Mucosa of descending colon (tissue), 3 donors: ENCODE measurements around the gene NFKBIE. TPM values are rescaled to one million over a fixed set of nuclear protein-coding genes. Genes with fewer than 3 reads are reported as not detected.

ENCODE experiments used
- ATAC-seq: fragments of 200-7000 bp; cut with Tn5 transposase; one replicate; pipeline ENCODE4 v1.9.1; 2020; ENCODE audit warnings: mild to moderate bottlenecking, moderate library complexity
- DNase-seq, 3 donors: peaks; one replicate each; pipeline ENCODE4 v3.0.0-alpha.2; 2020
- H3K36me3 ChIP-seq: fragments of 200-600 bp; one replicate; pipeline ENCODE4 v1.8.0; 2021; ENCODE audit warnings: low read depth, mild to moderate bottlenecking
- H3K4me1 ChIP-seq: fragments of 200-600 bp; one replicate; pipeline ENCODE4 v1.8.0; 2021; ENCODE audit warnings: low read depth, mild to moderate bottlenecking
- H3K4me3 ChIP-seq: fragments of 200-600 bp; one replicate; pipeline ENCODE4 v1.8.0; 2021; ENCODE audit warnings: mild to moderate bottlenecking
- H3K9me3 ChIP-seq: fragments of 200-600 bp; one replicate; pipeline ENCODE4 v1.8.0; 2021; ENCODE audit warnings: mild to moderate bottlenecking
- CTCF ChIP-seq: fragments of 200-600 bp; IDR thresholded peaks from one replicate; pipeline ENCODE4 v1.8.0; 2022; ENCODE audit warnings: antibody characterized with exemption, mild to moderate bottlenecking
- intact Hi-C, 2 donors: fragments of 100-400 bp; cut with DNase I in 1 of 2; cut with micrococcal nuclease in 1 of 2; formaldehyde crosslinking; loops; one replicate each; pipeline versions ENCODE4 v1.11.0 to v1.11.1; 2022; cut with DNase I, micrococcal nuclease
- total RNA-seq, 3 donors: library from RNA; stranded (reverse); fragmentation: NEBNext Ultra II Directional in 2 of 3; extraction: Animal tissue kit (Norgen Biotek cat#: 25700) in 2 of 3; gene quantifications; one replicate each; pipeline versions ENCODE4 v1.2.1 to v1.2.4, GENCODE V29; 2021 to 2023
- donor health status: DM: no; HTN: no; CAD: no; lungs with moderate emphysema.
- donor health status: DM: no; HTN: no; CAD: no.
- donor health status: DM: no; HTN: yes; CAD: no.

The NFKBIE gene
- total RNA-seq, 3 donors from 2014 or later = 8.7 to 13.4 (median 10.8) TPM

DNA sequence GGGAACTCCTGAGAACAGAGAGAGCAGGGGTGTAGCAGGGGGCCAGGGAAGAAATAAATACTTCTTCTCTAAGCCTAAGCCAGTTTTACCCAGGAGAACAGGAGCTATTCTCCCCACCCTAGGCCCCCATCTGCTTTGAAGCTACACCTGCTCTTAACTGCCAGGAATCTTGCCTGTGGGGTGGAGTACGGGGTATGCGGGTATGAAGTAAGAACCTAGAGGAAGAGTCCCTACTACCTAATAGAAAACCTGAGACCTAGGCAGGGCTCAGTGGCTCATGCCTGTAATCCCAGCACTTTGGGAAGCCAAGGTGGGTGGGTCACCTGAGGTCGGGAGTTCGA is 40.4 kb downstream of the NFKBIE start:
- no peaks in the 10 kb centered on the region for H3K36me3 ChIP-seq
- no peak for DNase-seq
- ATAC-seq = no peak
- H3K9me3 ChIP-seq = no peaks in the 10 kb centered on the region
- no peak for TF ChIP-seq CTCF
- intact Hi-C loops = no loop called here
- no peak overlapping the region for H3K4me3 ChIP-seq
- H3K4me1 ChIP-seq = peaks cover 24% of the 10 kb centered on the region

DNA sequence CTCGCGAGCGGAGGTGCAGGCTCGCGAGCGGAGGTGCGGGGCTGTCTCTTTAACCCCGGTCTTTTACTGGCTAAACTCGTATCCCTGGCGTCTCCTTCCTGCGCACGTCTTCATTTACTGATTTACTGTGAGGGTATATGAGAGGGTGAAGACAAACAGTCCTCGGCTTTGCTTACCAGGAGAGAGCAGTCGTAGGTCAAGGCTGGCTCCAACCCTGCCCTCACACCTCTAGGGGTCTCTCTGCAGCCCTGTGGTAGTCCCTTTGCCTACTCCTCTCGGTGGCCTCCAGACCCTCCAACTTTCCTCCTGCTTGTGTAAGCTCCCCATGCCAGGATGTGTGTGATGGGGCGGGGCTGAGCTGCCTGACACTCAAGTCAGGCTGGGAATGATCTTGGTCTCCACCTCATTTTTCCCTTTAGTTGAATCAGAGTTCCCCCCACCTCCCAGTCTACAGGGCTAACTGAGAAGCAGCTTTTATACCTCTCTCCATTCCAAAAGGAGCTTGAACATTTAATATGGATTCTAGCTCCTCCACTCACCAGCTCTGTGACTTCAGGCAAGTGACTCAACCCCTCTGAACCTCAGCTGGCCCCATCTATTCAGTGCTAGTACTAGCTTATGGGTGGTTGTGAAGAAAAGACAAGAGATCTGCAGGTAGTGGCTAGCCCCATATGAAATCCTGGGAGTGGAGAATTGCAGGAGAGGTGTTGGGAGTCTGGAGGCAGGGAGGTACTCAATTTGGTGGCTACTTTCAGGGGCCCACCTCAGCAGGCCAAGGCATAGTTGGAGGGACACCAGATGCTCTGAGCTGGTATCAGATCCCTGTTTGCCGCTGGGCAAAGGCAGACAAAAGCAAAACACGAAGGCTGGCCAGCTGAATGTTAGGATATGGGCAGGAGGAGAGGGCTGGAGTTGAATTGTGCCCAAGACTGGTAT is 41.1 kb downstream of the NFKBIE start:
- no peak overlapping the region for H3K4me3 ChIP-seq
- TF ChIP-seq CTCF = no peak
- intact Hi-C loops = no loop called here
- H3K9me3 ChIP-seq = no peaks in the 10 kb centered on the region
- DNase-seq (no peak), ATAC-seq (peak; percentile 0)
- peaks cover 29% of the 10 kb centered on the region for H3K4me1 ChIP-seq
- H3K36me3 ChIP-seq = no peaks in the 10 kb centered on the region

DNA sequence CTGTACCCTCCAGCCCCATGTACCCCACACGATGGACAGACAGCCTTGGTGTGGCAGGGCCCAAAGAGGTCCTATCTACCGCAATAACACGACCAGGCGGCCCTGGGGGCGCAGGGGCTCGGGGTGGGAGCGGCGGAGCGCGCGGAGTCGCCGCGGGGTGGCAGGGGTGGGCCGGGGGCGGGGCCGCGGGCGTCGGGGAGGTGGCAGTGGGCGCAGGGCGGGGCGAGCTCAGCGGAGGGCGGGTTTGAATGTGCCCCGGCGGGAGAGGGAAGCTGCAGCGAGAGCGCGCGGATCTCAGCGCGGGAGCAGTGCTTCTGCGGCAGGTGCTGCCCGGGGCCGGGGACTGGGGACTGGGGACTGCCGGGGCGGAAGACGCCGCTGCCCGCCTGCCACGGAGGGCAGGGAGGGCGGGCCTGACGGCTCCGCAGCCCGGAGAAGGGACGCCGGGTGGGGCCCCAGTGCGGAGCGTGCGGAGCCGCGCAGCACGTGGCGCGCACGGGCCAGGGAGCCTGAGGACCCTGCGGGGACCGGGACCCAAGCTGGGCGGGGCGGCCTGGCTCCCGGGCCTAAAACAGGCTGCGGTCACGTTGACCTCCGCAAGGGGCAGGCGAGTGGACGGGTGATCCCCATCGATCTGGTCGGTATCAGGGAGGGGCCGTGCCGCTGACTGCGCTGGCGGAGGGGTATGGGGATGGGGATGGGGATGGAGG is 41.9 kb downstream of the NFKBIE start, which contains the start of gene SLC29A1:
TSS of gene SLC29A1 (plus strand) at position 277 of the 710 bp plus-strand sequence. CDS start 3,719 bp downstream, outside the sequence.
- intact Hi-C loops = no loop called here
- ATAC-seq = peak; percentile 58

DNA sequence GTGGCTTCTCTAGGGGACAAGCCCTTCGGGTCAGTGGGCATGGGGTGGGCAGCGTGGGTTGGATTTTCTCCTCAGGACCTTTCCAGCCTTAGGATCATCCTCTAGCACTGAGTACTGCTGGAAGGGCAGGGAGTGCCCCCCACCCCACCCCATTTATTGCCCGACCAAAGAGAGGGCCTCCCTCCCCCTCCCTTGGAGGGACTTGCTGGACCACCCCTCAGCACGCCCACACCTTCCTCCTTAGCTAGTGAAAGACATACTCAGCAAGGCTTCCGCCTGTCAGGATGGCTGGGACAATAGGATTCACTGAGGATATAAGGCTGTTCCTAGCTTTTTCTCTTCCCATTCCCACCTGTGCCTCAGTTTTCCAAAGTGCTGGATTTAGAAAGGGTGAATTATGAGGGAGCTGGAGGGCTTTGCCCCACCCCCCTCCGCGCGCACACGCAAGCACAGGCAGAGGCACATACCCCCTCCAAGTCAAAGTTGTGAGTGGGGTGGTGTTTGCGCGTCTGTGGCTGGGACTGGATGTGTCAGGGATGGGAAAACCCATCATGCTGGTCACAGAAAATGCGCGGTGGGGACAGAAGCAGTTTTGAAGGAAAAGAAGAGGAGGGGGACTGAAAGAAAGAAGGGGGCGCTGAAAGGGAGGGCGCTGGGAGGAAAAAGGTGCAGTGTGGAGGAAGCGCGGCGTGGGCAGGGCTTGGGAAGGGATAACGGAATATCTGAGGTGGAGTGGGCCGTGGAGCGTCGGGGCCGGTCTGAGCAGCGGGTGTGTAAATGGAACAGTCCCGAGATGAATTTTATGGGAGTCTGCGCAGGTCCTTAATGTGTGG is 42.6 kb downstream of the NFKBIE start:
- no peak for TF ChIP-seq CTCF
- Histone ChIP-seq H3K9me3 (no peaks in the 10 kb centered on the region), H3K36me3 (no peaks in the 10 kb centered on the region), H3K4me1 (peaks cover 38% of the 10 kb centered on the region), H3K4me3 (no peak overlapping the region)
- DNase-seq (no peak), ATAC-seq (no peak)
- intact Hi-C loops = no loop called here

More for the DNA sequence above, 41.9 kb downstream of the NFKBIE start, which contains the start of gene SLC29A1:
- Histone ChIP-seq H3K4me1 (peaks cover 37% of the 10 kb centered on the region), H3K36me3 (no peaks in the 10 kb centered on the region), H3K4me3 (no peak within 1 kb of the TSS), H3K9me3 (no peaks in the 10 kb centered on the region)
- no peak for TF ChIP-seq CTCF
- peak; percentile 76 to 87 (median 87) for DNase-seq

GRCh38 chr6:44221961-44222335 is 43.4 kb downstream of the NFKBIE start:
- H3K4me3 ChIP-seq = no peak overlapping the region
- H3K9me3 ChIP-seq = no peaks in the 10 kb centered on the region
- peaks cover 38% of the 10 kb centered on the region for H3K4me1 ChIP-seq
- DNase-seq = no peak
- intact Hi-C loops = no loop called here
- no peaks in the 10 kb centered on the region for H3K36me3 ChIP-seq
- TF ChIP-seq CTCF = no peak
- no peak for ATAC-seq
